Activated CD4-positive, CD25-positive, alpha-beta regulatory T cell treated with anti-CD3 and anti-CD28 coated beads, Interleukin-2, amount 50 U/mL, for 72 hours (primary cell): ENCODE data around the gene CEACAM7.
"Not testable (repeated sequence)": the region's sequence is repeated elsewhere in the genome, so short reads cannot be mapped to it uniquely, and the experiment has no call there.

Experiments used
- DNase-seq: peaks from one replicate; pipeline ENCODE4 v3.0.0; 2021

Gene CEACAM7

DNA sequence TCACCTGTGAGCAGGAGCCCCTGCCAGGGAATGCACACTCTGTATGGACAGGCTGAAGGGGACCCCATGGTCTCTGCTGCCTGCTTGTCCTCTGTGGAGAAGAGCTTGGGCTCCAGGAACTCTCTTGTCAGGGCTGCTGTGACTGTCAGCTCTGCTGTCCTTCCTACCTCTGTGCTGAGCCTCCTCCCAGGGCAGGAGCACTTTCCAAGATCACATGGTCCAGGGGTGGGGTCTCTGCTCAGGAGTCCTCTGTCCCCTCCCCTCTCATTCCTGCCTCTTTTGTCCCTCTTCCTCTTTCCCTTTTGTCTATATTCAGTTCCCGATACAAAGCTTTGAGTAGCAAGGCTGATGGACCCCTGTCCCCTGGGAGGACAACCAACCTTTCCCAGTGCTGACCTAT, at the start of gene CEACAM7:
Gene CEACAM7, minus strand, starts transcription at position 173 of the 400 bp plus-strand sequence. Its CDS starts 105 bp downstream, at position 68.
- no peak for DNase-seq

DNA sequence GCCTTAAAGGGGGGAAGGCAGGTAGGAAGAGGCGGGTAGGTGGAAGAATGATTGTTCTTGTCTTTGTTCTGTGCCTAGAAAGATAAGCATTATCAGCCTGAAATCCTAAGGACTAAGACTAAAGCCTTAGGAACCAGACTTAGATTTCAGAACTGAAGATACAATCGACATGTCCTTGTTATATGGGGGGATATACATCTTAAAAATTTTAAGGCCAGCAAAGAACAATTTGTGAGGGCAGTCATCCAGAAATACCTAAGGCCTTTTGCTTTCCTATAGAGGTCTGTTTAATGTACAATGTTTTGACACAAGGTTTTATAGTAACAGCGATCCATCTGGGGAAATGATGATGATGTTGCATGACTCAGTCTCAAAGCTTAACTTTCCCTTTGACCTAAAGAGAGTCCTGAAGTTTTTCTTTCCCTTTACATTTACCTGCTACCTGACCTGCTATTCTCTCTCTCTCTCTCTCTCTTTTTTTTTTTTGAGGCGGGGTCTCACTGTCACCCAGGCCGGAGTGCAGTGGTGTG, 47.1 kb upstream of the CEACAM7 start:
- no peak for DNase-seq

DNA sequence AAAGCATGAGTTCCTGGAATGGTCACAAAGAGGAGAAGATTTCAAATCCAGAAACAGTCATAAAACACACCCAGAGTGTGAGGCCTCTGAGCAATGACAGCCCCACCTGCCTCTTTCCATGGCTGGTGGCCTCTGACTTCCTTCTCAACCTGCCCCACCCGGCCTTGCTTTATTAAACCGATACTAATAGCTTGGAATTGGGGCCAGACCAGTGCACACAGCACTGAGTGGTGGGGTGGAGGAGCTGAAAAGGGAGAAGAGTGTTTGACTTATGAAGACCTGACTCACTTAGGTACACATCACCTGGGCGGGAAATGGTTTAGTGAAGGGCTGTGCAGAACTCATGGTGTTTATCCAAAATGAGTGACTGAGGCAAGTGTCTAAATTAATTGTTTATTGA, 46.5 kb upstream of the CEACAM7 start:
- no peak for DNase-seq

DNA sequence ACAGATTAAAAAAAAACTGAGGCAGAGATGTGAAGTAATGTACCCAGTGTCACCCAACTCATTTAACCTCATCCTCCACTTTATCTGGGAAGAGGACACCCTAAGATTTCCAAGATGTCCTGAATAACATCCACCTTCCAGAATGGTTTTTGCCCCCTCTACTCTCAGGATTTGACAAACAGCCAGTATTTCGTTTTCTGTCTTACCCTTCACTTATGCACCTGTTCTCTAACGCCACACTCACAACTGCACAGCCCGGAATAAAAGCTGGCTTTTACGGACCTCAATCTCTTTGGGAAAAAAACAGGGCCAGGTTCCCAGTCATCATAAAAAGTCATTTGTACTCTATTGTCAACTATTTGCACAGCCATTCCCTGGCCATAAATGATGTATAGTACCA, 46.1 kb upstream of the CEACAM7 start:
- no peak for DNase-seq

DNA sequence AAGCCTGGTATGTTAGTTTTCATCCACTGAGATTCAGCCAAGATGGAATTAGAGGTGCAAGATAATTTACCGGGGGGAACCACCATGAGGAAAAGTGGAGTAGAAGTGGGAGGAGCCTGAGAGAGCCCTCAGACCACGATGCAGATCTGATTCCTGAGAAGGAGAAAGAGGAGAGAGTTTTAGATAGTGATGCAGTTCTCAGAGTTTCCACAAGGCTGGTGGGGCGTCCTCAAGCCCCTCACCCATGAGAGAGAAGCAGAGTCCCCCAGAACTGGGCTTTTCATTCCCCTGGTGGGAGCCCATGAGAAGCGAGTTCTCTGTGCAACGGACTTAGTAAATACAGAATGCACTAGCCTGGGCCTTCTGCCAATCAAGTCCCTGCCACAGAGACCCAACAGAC, 38.4 kb upstream of the CEACAM7 start:
- DNase-seq, result no peak

DNA sequence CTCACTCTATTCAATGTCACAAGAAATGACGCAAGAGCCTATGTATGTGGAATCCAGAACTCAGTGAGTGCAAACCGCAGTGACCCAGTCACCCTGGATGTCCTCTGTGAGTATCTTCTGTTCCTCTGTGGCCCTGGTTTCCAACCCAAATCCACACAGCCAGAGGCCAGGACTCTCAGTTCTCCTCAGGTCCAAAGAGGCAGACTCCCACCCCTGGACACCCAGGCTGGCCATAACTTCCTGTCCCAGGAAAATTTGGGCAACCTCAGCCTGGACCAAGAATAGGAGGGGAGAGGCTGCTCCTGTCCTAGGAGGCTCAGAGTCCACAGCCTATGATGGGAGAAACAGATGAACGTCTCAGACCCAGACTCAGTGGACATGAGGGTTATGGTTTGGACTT, 32.0 kb upstream of the CEACAM7 start:
- DNase-seq, result no peak

DNA sequence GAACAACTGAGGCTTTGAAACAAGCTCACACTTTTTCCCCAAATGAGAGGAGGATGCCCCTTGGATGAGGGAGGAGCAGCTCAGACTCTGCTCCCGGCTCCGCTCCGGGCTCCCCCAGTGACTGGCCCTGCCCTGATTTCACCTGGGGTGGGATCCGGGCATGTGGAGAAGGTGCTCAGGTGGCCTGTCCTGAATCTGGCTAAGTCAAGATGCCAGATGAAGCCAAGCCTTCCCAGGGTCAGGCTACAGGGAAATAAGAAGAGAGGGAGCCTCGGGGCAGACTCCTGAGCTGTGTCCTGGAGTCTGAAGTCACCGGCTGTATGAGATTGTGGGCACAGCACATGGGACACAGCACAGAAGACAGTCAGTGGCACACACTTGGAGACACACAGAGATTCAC, 30.7 kb upstream of the CEACAM7 start:
- DNase-seq, result no peak

DNA sequence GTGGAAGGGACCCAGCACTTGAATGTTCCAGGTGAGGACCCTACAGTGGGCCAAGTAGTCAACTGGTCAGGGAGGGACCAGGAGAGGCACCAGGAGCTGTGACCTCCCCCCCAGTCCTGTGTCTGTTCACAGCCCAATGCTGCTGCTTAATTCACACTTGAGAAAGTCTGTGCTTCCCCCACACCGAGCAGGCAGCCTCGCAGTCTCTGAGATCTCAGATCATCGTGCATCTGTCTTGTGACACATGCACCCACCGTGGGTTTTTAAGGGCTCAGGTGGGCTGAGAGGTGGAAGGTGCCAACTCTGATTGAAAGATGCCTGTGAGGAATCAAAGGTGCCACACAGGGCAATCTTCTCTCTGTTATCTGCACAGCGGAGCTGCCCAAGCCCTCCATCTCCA, 26.5 kb upstream of the CEACAM7 start:
- no peak for DNase-seq

DNA sequence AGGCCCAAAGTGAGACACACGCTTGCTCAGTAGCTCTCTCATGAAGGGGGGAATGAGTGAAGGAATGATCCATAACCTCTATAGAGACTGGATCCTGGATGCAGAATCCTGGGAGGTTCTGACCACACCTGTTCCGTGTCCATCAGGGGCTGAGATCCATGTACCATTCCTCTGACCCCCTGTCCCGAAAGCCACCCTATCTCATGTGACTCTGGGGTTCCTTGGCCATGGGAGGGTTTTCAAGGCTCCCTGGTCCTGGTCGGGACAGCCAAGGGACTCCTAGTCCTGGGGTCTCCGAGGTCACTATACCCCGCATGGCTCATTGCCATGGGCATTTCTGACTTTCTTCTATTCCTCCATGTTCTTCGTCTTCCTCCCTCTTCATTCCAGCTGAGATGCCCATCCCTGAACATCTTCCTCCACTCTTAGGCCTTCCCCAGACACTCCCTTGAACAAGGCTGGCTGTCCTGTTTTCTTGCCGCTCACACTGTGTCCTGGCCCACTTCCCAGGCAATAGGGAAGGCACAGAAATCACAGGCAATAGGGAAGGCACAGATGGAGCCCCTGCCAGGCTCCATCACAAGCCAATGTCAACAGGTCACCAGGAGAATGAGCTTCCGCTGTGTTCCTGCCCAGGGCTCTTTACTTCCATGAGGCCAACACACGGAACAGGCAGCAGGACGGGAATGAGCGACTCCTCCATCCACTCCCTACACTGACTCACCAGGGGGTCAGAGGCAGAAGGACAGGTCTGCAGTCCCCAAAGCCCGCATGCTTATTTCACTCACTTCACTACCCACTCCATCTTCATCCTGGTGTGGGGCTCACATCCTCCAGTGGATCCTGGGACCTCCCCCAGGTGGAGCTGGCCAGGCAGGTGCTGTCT, 23.5 kb upstream of the CEACAM7 start:
- no peak for DNase-seq

DNA sequence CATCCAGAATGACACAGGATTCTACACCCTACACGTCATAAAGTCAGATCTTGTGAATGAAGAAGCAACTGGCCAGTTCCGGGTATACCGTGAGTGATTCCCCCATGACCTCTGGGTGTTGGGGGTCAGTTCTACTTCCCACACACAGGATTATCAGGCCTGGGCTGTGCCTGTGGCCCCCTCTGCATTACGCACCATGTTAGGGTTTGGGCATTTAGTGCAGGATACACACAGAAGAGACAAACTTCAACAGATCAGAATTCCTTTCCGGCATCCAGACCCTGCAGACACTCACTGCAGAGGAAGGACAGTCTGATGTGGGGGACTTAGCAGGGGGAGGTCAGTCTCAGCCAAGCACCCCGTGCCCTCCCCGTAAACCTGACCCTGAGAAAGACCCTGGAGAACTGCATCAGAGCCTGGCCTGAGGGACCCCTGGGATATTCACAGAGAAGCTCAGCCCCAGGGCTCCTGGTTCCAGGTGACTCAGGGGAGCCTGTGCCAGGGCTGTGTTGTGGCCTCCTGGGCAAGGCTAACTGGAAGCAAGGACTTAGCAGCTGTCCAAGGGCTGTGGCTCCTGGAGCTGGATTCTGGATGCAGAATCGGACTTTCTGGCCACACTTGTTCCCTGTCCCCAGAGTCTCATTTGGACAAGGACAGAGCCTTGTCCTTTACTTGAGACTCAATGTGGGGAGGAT, 22.0 kb upstream of the CEACAM7 start:
- no peak for DNase-seq

DNA sequence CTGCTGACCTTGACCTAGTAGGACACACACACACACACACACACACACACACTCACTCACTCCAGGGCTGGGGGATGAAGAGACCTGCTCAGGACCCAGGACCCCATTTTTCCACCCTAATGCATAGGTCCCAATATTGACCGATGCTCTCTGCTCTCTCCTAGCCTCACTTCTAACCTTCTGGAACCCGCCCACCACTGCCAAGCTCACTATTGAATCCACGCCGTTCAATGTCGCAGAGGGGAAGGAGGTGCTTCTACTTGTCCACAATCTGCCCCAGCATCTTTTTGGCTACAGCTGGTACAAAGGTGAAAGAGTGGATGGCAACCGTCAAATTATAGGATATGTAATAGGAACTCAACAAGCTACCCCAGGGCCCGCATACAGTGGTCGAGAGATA, 21.4 kb upstream of the CEACAM7 start:
- not testable (repeated sequence) for DNase-seq

DNA sequence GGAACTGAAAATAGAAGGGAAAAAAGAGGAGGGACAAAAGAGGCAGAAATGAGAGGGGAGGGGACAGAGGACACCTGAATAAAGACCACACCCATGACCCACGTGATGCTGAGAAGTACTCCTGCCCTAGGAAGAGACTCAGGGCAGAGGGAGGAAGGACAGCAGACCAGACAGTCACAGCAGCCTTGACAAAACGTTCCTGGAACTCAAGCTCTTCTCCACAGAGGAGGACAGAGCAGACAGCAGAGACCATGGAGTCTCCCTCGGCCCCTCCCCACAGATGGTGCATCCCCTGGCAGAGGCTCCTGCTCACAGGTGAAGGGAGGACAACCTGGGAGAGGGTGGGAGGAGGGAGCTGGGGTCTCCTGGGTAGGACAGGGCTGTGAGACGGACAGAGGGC, 20.4 kb upstream of the CEACAM7 start, which contains the start of gene CEACAM5:
Gene CEACAM5, plus strand, starts transcription at position 146 of the 400 bp plus-strand sequence. Its CDS starts 106 bp downstream, at position 252.
- DNase-seq, result no peak

DNA sequence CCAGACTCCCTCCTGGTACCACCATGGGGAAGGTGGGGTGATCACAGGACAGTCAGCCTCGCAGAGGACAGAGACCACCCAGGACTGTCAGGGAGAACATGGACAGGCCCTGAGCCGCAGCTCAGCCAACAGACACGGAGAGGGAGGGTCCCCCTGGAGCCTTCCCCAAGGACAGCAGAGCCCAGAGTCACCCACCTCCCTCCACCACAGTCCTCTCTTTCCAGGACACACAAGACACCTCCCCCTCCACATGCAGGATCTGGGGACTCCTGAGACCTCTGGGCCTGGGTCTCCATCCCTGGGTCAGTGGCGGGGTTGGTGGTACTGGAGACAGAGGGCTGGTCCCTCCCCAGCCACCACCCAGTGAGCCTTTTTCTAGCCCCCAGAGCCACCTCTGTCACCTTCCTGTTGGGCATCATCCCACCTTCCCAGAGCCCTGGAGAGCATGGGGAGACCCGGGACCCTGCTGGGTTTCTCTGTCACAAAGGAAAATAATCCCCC, 19.9 kb upstream of the CEACAM7 start:
- DNase-seq, result no peak

DNA sequence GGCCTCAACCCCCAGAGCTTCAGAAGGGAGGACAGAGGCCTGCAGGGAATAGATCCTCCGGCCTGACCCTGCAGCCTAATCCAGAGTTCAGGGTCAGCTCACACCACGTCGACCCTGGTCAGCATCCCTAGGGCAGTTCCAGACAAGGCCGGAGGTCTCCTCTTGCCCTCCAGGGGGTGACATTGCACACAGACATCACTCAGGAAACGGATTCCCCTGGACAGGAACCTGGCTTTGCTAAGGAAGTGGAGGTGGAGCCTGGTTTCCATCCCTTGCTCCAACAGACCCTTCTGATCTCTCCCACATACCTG, 19.4 kb upstream of the CEACAM7 start:
- no peak for DNase-seq

DNA sequence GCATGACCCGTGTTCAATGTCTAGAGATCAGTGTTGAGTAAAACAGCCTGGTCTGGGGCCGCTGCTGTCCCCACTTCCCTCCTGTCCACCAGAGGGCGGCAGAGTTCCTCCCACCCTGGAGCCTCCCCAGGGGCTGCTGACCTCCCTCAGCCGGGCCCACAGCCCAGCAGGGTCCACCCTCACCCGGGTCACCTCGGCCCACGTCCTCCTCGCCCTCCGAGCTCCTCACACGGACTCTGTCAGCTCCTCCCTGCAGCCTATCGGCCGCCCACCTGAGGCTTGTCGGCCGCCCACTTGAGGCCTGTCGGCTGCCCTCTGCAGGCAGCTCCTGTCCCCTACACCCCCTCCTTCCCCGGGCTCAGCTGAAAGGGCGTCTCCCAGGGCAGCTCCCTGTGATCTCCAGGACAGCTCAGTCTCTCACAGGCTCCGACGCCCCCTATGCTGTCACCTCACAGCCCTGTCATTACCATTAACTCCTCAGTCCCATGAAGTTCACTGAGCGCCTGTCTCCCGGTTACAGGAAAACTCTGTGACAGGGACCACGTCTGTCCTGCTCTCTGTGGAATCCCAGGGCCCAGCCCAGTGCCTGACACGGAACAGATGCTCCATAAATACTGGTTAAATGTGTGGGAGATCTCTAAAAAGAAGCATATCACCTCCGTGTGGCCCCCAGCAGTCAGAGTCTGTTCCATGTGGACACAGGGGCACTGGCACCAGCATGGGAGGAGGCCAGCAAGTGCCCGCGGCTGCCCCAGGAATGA, 18.9 kb upstream of the CEACAM7 start:
- DNase-seq, result peak; percentile 72

DNA sequence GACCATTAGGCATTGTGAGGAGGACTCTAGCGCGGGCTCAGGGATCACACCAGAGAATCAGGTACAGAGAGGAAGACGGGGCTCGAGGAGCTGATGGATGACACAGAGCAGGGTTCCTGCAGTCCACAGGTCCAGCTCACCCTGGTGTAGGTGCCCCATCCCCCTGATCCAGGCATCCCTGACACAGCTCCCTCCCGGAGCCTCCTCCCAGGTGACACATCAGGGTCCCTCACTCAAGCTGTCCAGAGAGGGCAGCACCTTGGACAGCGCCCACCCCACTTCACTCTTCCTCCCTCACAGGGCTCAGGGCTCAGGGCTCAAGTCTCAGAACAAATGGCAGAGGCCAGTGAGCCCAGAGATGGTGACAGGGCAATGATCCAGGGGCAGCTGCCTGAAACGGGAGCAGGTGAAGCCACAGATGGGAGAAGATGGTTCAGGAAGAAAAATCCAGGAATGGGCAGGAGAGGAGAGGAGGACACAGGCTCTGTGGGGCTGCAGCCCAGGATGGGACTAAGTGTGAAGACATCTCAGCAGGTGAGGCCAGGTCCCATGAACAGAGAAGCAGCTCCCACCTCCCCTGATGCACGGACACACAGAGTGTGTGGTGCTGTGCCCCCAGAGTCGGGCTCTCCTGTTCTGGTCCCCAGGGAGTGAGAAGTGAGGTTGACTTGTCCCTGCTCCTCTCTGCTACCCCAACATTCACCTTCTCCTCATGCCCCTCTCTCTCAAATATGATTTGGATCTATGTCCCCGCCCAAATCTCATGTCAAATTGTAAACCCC, 17.5 kb upstream of the CEACAM7 start:
- peak; percentile 37 for DNase-seq

DNA sequence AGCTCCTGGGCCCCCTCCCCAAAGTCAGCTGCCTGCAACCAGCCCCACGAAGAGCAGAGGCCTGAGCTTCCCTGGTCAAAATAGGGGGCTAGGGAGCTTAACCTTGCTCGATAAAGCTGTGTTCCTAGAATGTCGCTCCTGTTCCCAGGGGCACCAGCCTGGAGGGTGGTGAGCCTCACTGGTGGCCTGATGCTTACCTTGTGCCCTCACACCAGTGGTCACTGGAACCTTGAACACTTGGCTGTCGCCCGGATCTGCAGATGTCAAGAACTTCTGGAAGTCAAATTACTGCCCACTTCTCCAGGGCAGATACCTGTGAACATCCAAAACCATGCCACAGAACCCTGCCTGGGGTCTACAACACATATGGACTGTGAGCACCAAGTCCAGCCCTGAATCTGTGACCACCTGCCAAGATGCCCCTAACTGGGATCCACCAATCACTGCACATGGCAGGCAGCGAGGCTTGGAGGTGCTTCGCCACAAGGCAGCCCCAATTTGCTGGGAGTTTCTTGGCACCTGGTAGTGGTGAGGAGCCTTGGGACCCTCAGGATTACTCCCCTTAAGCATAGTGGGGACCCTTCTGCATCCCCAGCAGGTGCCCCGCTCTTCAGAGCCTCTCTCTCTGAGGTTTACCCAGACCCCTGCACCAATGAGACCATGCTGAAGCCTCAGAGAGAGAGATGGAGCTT, 15.7 kb upstream of the CEACAM7 start:
- DNase-seq, result peak; percentile 23

DNA sequence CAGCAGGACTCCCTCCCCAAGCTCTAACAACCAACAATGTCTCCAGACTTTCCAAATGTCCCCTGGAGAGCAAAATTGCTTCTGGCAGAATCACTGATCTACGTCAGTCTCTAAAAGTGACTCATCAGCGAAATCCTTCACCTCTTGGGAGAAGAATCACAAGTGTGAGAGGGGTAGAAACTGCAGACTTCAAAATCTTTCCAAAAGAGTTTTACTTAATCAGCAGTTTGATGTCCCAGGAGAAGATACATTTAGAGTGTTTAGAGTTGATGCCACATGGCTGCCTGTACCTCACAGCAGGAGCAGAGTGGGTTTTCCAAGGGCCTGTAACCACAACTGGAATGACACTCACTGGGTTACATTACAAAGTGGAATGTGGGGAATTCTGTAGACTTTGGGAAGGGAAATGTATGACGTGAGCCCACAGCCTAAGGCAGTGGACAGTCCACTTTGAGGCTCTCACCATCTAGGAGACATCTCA, 14.1 kb upstream of the CEACAM7 start:
- DNase-seq, result no peak

DNA sequence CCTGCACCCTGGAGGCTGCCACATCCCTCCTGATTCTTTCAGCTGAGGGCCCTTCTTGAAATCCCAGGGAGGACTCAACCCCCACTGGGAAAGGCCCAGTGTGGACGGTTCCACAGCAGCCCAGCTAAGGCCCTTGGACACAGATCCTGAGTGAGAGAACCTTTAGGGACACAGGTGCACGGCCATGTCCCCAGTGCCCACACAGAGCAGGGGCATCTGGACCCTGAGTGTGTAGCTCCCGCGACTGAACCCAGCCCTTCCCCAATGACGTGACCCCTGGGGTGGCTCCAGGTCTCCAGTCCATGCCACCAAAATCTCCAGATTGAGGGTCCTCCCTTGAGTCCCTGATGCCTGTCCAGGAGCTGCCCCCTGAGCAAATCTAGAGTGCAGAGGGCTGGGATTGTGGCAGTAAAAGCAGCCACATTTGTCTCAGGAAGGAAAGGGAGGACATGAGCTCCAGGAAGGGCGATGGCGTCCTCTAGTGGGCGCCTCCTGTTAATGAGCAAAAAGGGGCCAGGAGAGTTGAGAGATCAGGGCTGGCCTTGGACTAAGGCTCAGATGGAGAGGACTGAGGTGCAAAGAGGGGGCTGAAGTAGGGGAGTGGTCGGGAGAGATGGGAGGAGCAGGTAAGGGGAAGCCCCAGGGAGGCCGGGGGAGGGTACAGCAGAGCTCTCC, 13.5 kb upstream of the CEACAM7 start:
- DNase-seq, result peak; percentile 31

DNA sequence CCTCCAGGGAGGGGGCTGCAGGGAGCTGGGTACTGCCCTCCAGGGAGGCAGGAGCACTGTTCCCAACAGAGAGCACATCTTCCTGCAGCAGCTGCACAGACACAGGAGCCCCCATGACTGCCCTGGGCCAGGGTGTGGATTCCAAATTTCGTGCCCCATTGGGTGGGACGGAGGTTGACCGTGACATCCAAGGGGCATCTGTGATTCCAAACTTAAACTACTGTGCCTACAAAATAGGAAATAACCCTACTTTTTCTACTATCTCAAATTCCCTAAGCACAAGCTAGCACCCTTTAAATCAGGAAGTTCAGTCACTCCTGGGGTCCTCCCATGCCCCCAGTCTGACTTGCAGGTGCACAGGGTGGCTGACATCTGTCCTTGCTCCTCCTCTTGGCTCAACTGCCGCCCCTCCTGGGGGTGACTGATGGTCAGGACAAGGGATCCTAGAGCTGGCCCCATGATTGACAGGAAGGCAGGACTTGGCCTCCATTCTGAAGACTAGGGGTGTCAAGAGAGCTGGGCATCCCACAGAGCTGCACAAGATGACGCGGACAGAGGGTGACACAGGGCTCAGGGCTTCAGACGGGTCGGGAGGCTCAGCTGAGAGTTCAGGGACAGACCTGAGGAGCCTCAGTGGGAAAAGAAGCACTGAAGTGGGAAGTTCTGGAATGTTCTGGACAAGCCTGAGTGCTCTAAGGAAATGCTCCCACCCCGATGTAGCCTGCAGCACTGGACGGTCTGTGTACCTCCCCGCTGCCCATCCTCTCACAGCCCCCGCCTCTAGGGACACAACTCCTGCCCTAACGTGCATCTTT, 12.5 kb upstream of the CEACAM7 start:
- DNase-seq, result peak; percentile 21
